Astrocyte (in vitro differentiated cells and primary cell): ENCODE results near the gene CXCL8.

Experiments used
- CTCF ChIP-seq: IDR thresholded peaks from 2 replicates; pipeline ENCODE4 v1.5.1; 2011; ENCODE audit warnings: low read depth, mild to moderate bottlenecking, inconsistent platforms, low read length, moderate library complexity; ENCODE audit not compliant: insufficient read depth
- EZH2 ChIP-seq: IDR thresholded peaks from 2 replicates; pipeline ENCODE4 v1.6.1; 2012; ENCODE audit warnings: mild to moderate bottlenecking, low read length, inconsistent platforms; ENCODE audit not compliant: insufficient read depth

- TF ChIP-seq CTCF (no peak), EZH2 (no peak)
Observed at GRCh38 chr4:73693811-73694210, 46.6 kb upstream of the CXCL8 start.
